OCI-LY3 (cell line): ENCODE data around the gene DNAL1.

Experiments
- EZH2phosphoT487 ChIP-seq: fragments of 200-600 bp; shearing (Covaris generic); IDR thresholded peaks from 2 replicates; pipeline ENCODE4 v1.6.1; 2018; ENCODE audit warnings: antibody characterized with exemption, mixed run types, low read depth
- TF ChIP-seq, protein P1 (sequence below): fragments of 200-600, 300-600 bp; sonication (generic); IDR thresholded peaks from 2 replicates; pipeline ENCODE4 v1.5.1; 2014; ENCODE audit warnings: antibody characterized with exemption, low read length, low read depth

DNA sequence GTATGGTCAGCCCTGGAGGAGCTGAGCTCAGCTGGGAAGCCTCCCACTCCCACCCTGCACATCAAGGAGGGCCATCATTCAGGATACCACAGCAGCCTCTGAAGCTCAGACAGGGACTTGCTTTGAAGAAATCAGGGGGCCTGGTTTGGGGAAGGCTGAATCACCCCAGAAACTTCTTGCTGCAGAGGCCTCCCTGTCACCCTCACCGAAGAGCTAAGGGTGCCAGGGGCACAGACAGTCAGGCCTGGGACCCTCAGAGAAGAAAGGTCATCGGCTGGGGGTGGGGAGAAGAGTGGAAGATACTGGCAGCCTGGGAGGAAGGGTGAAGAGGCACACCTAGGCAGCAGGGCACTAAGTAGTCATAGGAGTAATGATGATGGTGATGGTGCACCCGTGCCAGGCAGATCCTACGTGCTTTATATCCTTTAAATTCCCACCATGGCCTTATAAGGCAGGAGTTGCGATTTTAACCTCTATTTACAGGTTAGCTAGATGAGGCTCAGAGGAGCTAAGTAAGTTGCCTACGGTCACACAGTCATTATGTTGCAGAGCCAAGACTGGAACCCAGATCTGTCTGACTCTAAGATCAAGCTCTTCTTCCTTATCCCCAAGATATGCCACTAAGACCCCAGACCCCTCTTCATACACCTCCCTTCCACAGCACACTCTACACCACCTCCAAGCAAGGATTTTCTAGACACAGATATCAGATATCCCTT lies 97.9 kb downstream of the DNAL1 start:
- TF ChIP-seq, protein P1, sequence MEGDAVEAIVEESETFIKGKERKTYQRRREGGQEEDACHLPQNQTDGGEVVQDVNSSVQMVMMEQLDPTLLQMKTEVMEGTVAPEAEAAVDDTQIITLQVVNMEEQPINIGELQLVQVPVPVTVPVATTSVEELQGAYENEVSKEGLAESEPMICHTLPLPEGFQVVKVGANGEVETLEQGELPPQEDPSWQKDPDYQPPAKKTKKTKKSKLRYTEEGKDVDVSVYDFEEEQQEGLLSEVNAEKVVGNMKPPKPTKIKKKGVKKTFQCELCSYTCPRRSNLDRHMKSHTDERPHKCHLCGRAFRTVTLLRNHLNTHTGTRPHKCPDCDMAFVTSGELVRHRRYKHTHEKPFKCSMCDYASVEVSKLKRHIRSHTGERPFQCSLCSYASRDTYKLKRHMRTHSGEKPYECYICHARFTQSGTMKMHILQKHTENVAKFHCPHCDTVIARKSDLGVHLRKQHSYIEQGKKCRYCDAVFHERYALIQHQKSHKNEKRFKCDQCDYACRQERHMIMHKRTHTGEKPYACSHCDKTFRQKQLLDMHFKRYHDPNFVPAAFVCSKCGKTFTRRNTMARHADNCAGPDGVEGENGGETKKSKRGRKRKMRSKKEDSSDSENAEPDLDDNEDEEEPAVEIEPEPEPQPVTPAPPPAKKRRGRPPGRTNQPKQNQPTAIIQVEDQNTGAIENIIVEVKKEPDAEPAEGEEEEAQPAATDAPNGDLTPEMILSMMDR, result no peak
- no peak for TF ChIP-seq EZH2phosphoT487
